Ishikawa (cell line): ENCODE measurements around the gene DLX5.

Experiments used
- CEBPB ChIP-seq: IDR thresholded peaks from 2 replicates; pipeline ENCODE4 v1.6.1; 2012
- EGR1 ChIP-seq: IDR thresholded peaks from 2 replicates; pipeline ENCODE4 v1.6.1; 2012
- EP300 ChIP-seq: IDR thresholded peaks from 2 replicates; pipeline ENCODE4 v1.6.1; 2012; ENCODE audit warnings: borderline replicate concordance
- FOXM1 ChIP-seq: IDR thresholded peaks from 2 replicates; pipeline ENCODE4 v1.6.1; 2012; ENCODE audit warnings: low read depth, borderline replicate concordance
- NFIC ChIP-seq: IDR thresholded peaks from 2 replicates; pipeline ENCODE4 v1.6.1; 2012
- RAD21 ChIP-seq: IDR thresholded peaks from 2 replicates; pipeline ENCODE4 v1.6.1; 2012; ENCODE audit warnings: low read depth
- TAF1 ChIP-seq: IDR thresholded peaks from 2 replicates; pipeline ENCODE4 v1.6.1; 2012; ENCODE audit warnings: low read depth, mild to moderate bottlenecking
- TCF12 ChIP-seq: IDR thresholded peaks from 2 replicates; pipeline ENCODE4 v1.6.1; 2012; ENCODE audit warnings: low read depth
- TEAD4 ChIP-seq: IDR thresholded peaks from 2 replicates; pipeline ENCODE4 v1.6.1; 2012
- TF ChIP-seq, protein P1 (sequence below): IDR thresholded peaks from 2 replicates; pipeline ENCODE4 v1.6.1; 2012; ENCODE audit warnings: low read depth, mild to moderate bottlenecking
- TF ChIP-seq, protein P2 (sequence below): IDR thresholded peaks from 2 replicates; pipeline ENCODE4 v1.6.1; 2012
- TF ChIP-seq, protein P3 (sequence below): IDR thresholded peaks from 2 replicates; pipeline ENCODE4 v1.6.1; 2012

DNA sequence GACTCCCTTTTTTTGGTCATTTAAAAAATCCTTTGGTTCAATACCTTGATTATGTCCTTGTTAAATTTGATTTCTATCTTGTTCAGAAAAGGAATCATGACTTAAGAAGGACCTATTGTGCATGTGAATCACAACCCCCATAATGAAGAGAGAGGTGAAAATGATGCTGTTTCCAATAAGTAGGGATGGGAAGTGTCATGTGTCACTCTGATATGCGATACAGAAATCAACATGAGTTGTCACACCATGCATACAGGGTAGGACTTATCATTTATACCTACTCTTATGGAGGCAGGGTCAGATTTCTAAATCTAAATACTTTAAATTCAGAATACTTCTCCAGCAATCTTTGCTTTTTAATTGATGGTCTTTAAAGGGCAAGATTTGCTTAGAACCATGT is 38.6 kb downstream of the DLX5 start:
- no peak for TF ChIP-seq TAF1
- TF ChIP-seq, protein P1, sequence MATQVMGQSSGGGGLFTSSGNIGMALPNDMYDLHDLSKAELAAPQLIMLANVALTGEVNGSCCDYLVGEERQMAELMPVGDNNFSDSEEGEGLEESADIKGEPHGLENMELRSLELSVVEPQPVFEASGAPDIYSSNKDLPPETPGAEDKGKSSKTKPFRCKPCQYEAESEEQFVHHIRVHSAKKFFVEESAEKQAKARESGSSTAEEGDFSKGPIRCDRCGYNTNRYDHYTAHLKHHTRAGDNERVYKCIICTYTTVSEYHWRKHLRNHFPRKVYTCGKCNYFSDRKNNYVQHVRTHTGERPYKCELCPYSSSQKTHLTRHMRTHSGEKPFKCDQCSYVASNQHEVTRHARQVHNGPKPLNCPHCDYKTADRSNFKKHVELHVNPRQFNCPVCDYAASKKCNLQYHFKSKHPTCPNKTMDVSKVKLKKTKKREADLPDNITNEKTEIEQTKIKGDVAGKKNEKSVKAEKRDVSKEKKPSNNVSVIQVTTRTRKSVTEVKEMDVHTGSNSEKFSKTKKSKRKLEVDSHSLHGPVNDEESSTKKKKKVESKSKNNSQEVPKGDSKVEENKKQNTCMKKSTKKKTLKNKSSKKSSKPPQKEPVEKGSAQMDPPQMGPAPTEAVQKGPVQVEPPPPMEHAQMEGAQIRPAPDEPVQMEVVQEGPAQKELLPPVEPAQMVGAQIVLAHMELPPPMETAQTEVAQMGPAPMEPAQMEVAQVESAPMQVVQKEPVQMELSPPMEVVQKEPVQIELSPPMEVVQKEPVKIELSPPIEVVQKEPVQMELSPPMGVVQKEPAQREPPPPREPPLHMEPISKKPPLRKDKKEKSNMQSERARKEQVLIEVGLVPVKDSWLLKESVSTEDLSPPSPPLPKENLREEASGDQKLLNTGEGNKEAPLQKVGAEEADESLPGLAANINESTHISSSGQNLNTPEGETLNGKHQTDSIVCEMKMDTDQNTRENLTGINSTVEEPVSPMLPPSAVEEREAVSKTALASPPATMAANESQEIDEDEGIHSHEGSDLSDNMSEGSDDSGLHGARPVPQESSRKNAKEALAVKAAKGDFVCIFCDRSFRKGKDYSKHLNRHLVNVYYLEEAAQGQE = no peak
- no peak for TF ChIP-seq TCF12
- TF ChIP-seq, protein P2, sequence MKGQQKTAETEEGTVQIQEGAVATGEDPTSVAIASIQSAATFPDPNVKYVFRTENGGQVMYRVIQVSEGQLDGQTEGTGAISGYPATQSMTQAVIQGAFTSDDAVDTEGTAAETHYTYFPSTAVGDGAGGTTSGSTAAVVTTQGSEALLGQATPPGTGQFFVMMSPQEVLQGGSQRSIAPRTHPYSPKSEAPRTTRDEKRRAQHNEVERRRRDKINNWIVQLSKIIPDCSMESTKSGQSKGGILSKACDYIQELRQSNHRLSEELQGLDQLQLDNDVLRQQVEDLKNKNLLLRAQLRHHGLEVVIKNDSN = no peak
- TF ChIP-seq EGR1 = no peak
- no peak for TF ChIP-seq TEAD4
- no peak for TF ChIP-seq CEBPB
- TF ChIP-seq, protein P3, sequence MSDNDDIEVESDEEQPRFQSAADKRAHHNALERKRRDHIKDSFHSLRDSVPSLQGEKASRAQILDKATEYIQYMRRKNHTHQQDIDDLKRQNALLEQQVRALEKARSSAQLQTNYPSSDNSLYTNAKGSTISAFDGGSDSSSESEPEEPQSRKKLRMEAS = no peak
- no peak for TF ChIP-seq EP300
- TF ChIP-seq FOXM1 = no peak
- no peak for TF ChIP-seq RAD21
- TF ChIP-seq NFIC = no peak
